ENCODE measurements around the gene H6PD.

H6PD gene

GRCh38 chr1:9233241-9233941 lies 1.2 kb upstream of the H6PD start:
- DNase-seq (ENCODE audit: low spot score) = peak; percentile 97
- Histone ChIP-seq H3K4me3 (peak overlapping the region; percentile 5), H3K27ac (peak overlapping the region; percentile 80 to 98)
- TF ChIP-seq CTCF (IDR thresholded peaks at IDR 0.05) = no peak

GRCh38 chr1:9233942-9234222 lies 692 bp upstream of the H6PD start:
- H3K4me3 ChIP-seq = peak overlapping the region; percentile 87
- TF ChIP-seq CTCF (IDR thresholded peaks at IDR 0.05) = no peak
- H3K27ac ChIP-seq = peak overlapping the region; percentile 80 to 98
- no peak for DNase-seq (ENCODE audit: low spot score)

DNA sequence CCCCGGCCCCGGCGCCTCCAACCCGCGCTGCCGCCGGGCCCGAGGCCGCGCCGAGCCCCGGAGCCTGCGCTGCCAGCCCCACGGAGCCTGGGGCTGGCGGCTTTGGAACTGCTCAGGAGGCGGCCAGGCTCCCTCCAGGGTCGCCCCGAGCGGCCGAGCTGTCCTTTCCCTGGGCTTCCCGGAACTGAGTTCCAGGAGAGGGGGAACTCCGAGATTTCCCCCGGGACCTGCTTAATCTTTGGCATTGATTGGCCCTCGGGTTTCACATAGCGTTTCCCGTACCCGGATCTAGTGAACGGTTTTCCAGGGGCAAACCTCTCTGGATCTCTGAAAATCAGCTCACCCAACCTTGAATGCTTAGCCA lies 504 bp downstream of the H6PD start:
- Histone ChIP-seq H3K4me3 (peak overlapping the region; percentile 87), H3K27ac (peak overlapping the region; percentile 80 to 98)
- no peak for TF ChIP-seq CTCF (IDR thresholded peaks at IDR 0.05)
- DNase-seq (ENCODE audit: low spot score) = peak; percentile 81

GRCh38 chr1:9235560-9235959 lies 986 bp downstream of the H6PD start:
- Histone ChIP-seq H3K27ac (peak overlapping the region; percentile 80 to 98), H3K4me3 (peak overlapping the region; percentile 87)
- TF ChIP-seq CTCF (IDR thresholded peaks at IDR 0.05) = no peak
- DNase-seq (ENCODE audit: low spot score) = no peak

DNA sequence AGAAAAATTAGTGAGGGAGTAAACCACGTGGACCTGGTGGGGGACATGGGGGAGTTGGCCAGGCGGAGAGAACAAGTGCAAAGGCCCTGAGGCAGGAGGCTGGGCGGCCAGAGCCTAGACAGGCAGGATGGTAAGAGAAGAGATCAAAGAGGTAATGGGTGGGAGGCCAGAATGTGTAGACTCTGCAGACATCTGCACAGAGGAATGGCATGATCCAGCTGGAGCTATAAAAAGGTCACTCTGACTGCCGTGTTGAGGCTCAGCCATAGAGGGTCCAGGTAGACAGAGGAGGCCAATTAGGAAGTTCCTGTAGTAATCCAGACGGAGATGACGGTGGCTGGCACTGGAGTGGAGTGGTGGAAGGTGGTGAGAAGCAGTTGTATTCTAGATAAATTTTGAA lies 3.6 kb downstream of the H6PD start:
- no peak for TF ChIP-seq CTCF (IDR thresholded peaks at IDR 0.05)
- Histone ChIP-seq H3K4me3 (no peak overlapping the region), H3K27ac (peak overlapping the region; percentile 74 to 75)
- DNase-seq (ENCODE audit: low spot score) = no peak

- no peak for TF ChIP-seq CTCF (IDR thresholded peaks at IDR 0.05)
- Histone ChIP-seq H3K4me3 (no peak overlapping the region), H3K27ac (peak overlapping the region; percentile 74 to 75)
- DNase-seq (ENCODE audit: low spot score) = no peak
Observed at GRCh38 chr1:9238550-9238949, 4.0 kb downstream of the H6PD start.

GRCh38 chr1:9239622-9240401 lies 5.2 kb downstream of the H6PD start:
- no peak for TF ChIP-seq CTCF (IDR thresholded peaks at IDR 0.05)
- Histone ChIP-seq H3K4me3 (peak overlapping the region; percentile 24), H3K27ac (peak overlapping the region; percentile 74 to 75)
- no peak for DNase-seq (ENCODE audit: low spot score)
